NOMO-1 treated with DMSO at 0.1 percent for 48 hours (cell line): Measurements from ENCODE around the gene FAM89B.

Experiments used
- DNase-seq: peaks from one replicate; lab custom pipeline; 2025; ENCODE audit not compliant: unreplicated experiment; lab: John Stamatoyannopoulos, UW

Gene FAM89B

DNA sequence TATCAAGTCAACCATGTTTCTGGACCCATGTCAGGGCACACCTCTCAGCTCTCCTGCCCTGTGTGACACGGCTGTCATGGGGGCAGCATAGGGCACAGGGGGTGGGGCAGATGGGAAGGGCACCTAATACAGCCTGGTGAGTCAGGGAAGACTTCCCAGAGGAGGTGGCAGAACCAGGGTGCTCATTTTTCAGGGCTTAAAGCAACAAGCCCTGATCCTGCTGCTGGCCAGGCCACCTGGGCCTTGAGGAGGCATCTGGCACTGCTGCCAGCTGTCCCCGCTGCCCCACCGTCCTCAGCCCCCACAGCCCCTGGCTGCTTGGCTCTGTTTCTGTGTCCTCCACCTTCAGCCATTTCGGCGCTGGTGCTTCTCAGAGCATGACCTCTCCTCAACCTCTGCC lies 37.3 kb downstream of the FAM89B start:
- DNase-seq: no peak

- DNase-seq: no peak
Measured at GRCh38 chr11:65610404-65610803, 38.1 kb downstream of the FAM89B start.

- DNase-seq: peak; percentile 63
Measured at GRCh38 chr11:65611028-65611757, 38.9 kb downstream of the FAM89B start.

GRCh38 chr11:65611758-65612603 lies 39.6 kb downstream of the FAM89B start:
- no peak for DNase-seq

GRCh38 chr11:65612691-65613090 lies 40.4 kb downstream of the FAM89B start:
- no peak for DNase-seq

DNA sequence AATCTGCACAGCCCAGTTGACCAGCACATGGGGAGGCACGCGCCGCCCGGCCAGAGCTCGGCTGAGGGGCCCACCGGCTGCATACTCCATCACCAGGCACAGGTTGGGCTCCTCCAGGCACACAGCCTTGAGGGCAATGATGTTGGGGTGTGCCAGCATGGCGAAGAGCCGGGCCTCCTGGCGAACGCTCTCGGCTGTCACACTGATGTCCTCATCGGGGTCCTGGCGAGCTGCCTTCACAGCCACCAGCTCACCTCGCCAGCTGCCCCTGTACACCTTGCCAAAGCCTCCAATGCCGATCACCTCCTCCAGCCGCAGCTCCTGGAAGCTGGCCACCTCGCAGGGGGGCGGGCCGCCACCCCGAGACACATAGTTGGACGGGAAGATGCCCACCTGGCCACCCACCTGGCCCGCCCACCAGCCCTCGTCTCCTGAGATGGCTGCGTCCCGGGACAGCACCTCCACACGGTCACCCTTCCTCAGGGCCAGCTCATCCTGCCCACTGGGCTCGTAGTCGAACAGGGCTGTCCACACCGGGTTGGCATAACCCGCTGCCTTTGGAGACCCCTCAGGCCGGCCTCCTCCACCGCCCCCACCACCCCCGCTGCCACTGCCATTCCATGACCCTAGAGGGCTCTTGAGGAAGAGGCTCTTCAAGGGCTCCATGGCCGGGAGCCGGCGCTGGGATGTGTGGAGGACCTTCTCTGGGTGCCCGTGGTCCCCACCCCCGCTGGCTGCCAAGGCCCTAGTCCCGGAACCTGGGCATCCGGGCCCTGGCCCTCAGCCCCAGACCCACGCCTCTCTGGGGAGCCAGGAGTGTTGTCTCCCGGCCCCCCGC lies 41.0 kb downstream of the FAM89B start:
- no peak for DNase-seq

DNA sequence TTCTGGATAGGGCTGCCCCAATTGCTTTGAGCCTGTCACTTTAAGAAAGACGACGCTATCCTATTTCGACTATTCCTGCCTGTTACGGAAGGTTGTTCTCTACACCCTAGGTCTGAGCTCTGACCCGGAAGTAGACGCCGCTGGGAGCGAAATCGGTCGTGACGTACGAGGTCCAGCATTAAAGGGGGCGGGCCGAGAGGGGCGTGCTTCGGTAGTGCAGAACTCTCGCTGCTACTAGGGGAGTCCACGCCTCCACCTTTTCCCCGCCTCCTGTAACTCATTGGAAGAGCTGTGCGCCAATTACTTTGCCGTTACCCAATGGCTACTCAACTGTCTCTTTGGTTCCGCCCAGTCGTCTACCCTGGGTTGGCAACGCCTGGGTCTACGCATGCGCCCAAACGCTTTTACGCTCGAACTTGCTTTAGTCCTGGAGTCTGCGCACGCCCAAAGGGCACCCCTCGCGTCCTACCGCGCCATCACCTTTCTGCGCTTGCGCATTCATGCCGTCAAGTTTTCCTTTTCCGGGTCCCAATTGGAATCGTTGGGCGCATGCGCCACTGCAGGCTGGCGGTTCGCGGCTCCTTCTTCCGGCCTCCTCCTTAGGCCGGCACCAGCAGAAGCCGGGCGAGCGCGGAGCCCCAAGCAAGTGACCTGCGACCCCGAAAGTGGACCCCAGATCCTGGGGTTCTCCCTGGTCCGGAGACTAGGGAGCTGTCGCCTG lies 43.1 kb downstream of the FAM89B start, which contains the start of gene PCNX3:
TSS of gene PCNX3 (plus strand) at position 548 of the 721 bp plus-strand sequence. CDS start 536 bp downstream, outside the sequence.
- DNase-seq: peak; percentile 100

DNA sequence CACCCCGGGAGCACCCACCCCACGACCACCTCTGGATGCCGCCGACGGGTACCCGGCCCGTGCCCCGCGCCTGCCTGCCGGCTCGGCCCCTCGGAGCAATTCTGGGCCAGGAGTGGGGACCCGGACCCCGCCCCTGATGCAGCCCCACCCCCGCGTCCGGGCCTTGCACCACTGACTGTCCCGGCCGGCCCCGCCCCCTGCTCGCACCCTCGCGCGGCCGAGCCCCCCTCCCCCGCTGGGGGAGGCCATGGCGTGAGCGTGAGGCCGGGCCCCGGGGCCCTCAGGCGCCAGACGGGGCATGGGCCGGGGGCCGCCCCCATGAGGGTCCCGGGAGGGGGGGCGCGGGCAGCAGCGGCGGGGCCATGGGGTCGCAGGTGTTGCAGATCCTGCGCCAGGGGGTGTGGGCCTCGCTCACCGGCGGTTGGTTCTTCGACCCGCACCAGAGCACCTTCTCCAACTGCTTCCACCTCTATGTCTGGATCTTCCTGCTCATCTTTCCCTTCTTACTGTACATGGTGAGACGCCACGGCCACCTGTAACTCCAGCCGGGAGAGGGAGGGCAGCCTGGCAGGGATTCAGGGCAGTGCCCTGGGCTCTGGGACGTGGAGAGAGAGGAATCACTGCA lies 43.7 kb downstream of the FAM89B start:
- DNase-seq: peak; percentile 12

- DNase-seq: no peak
Measured at GRCh38 chr11:65616575-65617001, 44.2 kb downstream of the FAM89B start.

DNA sequence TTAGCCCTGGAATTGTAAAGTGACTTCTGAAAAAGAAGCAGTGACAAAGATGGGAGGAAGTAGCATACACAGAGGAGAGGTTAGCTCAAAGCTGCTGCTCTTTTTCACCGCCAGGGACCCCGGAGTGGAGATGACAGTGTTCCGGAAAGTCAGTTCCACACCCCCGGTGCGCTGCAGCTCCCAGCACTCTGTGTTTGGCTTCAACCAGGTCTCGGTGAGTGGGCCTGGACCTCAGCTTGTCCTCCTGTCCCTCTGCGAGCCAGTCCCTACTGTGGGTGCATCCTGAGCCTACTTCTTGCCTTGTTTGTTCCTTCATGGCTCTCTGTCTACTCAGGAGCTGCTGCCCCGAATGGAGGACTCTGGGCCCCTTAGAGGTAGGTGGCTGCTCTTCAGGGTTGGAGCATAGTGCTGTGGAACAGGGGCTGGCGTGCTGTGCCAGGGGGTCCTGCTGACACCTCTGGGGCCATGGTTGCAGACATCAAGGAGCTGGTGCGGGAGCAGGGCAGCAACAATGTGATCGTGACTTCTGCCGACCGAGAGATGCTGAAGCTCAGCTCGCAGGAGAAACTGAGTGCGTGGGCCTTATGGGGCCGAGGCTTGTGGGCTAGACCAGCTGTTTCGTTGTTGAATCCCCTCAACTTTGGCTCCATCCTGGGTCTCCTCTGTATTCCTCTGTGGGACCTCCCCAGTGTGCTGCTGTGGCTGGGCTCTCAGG lies 45.0 kb downstream of the FAM89B start:
- DNase-seq: no peak

- no peak for DNase-seq
Measured at GRCh38 chr11:65617990-65618751, 45.8 kb downstream of the FAM89B start.

DNA sequence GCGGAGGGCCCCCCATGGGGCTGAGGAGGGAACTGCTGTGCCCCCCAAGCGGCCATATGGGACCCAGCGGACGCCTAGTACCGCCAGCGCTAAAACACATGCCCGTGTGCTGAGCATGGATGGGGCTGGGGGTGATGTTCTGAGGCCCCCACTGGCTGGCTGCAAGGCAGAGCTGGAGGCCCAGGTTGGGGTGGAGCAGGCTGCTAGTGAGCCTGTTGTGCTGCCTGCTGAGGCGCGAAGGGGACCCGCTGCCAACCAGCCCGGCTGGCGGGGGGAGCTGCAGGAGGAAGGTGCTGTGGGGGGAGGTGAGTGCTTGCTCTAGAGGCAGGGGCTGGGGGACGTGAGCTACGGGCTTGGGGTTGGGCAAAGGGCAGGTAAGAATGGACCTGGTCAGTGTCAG lies 46.4 kb downstream of the FAM89B start:
- DNase-seq: no peak

DNA sequence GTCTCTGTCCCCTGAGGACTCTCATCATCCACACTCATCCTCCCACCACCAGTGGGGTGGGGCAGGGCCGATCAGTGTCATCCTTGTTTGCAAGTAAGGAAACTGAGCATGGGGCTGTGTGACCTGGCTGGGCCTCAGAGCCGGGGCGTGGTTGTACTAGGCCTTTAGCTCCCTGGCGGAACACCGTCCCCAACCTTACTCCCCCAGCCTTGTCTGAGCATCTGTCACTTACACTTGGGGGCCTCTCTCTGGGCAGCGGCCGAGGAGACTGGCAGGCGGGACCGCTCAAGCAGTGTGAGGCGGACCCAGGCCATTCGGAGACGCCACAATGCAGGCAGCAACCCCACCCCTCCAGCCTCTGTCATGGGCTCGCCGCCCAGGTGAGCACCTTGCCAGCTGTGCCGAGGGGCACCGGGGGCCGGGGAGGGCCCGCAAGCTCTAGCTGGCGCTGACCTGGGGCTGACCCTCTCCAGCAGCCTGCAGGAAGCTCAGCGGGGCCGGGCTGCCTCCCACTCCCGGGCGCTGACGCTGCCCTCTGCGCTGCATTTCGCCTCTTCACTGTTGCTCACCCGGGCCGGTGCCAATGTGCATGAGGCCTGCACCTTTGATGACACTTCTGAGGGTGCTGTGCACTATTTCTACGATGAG lies 47.1 kb downstream of the FAM89B start:
- DNase-seq: no peak

- DNase-seq: no peak
Measured at GRCh38 chr11:65620666-65621065, 48.3 kb downstream of the FAM89B start.

- DNase-seq: no peak
Measured at GRCh38 chr11:65621460-65621859, 49.1 kb downstream of the FAM89B start.

- DNase-seq: no peak
Measured at GRCh38 chr11:65622011-65622410, 49.7 kb downstream of the FAM89B start.

DNA sequence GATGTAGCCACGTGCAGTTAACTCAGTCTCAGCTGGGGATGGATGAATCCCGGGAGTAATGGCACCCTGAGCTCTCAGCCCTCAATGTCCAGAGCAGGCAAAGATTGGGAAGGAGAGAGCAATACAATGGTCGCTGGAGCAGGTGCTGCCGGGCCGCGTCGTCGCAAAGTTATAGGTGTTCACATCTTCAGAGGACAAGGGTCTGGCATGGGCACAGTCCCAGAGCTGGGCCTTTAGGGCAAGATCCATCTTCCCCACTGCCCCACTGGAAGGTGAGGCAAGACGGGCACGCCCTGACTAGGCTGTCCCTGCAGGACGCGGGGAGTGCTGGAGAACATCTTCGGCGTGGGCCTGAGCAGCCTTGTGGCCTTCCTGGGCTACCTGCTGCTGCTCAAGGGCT lies 50.8 kb downstream of the FAM89B start:
- no peak for DNase-seq
